ENCODE results near the gene SLC5A12.

- TF ChIP-seq EP300 (IDR thresholded peaks at IDR 0.05) (no peak), CTCF (IDR thresholded peaks at IDR 0.05) (no peak), POLR2AphosphoS5 (IDR thresholded peaks at IDR 0.05) (no peak), POLR2A (IDR thresholded peaks at IDR 0.05; ENCODE audit: low read depth) (no peak)
Observed at GRCh38 chr11:26626346-26626745, 95.5 kb downstream of the SLC5A12 start.

All from esophagus muscularis mucosa (tissue), 4 donors.